Karpas-422 (cell line): Measurements from ENCODE around the gene GAS2L3. TPM values are rescaled to one million over a fixed set of nuclear protein-coding genes. Genes with fewer than 3 reads are reported as not detected.
"Not testable (repeated sequence)": the region's sequence is repeated elsewhere in the genome, so short reads cannot be mapped to it uniquely, and the experiment has no call there.

Experiments used
- DNase-seq: peaks from one replicate; pipeline ENCODE4 v3.0.0-alpha.2; 2015
- H2AFZ ChIP-seq: fragments of 200-600 bp; sonication (generic); 2 replicates; pipeline ENCODE4 v1.6.1; 2014; ENCODE audit warnings: antibody characterized with exemption, low read length, mixed read lengths
- H3K27ac ChIP-seq: fragments of 200-600 bp; sonication (generic); 2 replicates; pipeline ENCODE4 v1.5.1; 2014; ENCODE audit warnings: mild to moderate bottlenecking, low read length, moderate library complexity
- H3K27me3 ChIP-seq: fragments of 200-600 bp; sonication (generic); 2 replicates; pipeline ENCODE4 v1.6.1; 2014; ENCODE audit warnings: low read length, mixed read lengths
- H3K36me3 ChIP-seq: fragments of 200-600 bp; sonication (generic); 2 replicates; pipeline ENCODE4 v1.6.1; 2014; ENCODE audit warnings: low read length, mixed read lengths; ENCODE audit not compliant: insufficient read depth
- H3K4me1 ChIP-seq: fragments of 200-600 bp; sonication (generic); 2 replicates; pipeline ENCODE4 v1.6.1; 2014; ENCODE audit warnings: mild to moderate bottlenecking, low read length, mixed read lengths
- H3K4me2 ChIP-seq: fragments of 200-600 bp; sonication (generic); 2 replicates; pipeline ENCODE4 v1.6.1; 2014; ENCODE audit warnings: low read length, low read depth, mild to moderate bottlenecking; ENCODE audit not compliant: poor library complexity, severe bottlenecking
- H3K4me3 ChIP-seq: fragments of 200-600 bp; sonication (generic); 2 replicates; pipeline ENCODE4 v1.5.1; 2014; ENCODE audit warnings: mild to moderate bottlenecking, antibody characterized with exemption, low read length, mixed read lengths
- H3K79me2 ChIP-seq: fragments of 200-600 bp; sonication (generic); 2 replicates; pipeline ENCODE4 v1.6.1; 2014; ENCODE audit warnings: mild to moderate bottlenecking, low read length, mixed read lengths
- H3K9ac ChIP-seq: fragments of 200-600 bp; sonication (generic); 2 replicates; pipeline ENCODE4 v1.6.0; 2014; ENCODE audit warnings: low read length
- H3K9me2 ChIP-seq: fragments of 200-600 bp; sonication (generic), shearing (Covaris generic); replicated peaks from 2 replicates; pipeline ENCODE4 v1.6.0; 2014; ENCODE audit warnings: mild to moderate bottlenecking, low read length, moderate library complexity; ENCODE audit not compliant: insufficient read depth
- H3K9me3 ChIP-seq: fragments of 300-700, 200-600 bp; sonication (generic); 2 replicates; pipeline ENCODE4 v1.6.1; 2014; ENCODE audit warnings: low read length, mixed read lengths
- H4K20me1 ChIP-seq: fragments of 200-600 bp; sonication (generic); 2 replicates; pipeline ENCODE4 v1.6.1; 2014; ENCODE audit warnings: mild to moderate bottlenecking, antibody characterized with exemption, low read length, low read depth; ENCODE audit not compliant: insufficient read depth
- total RNA-seq: library from RNA; depleted of rRNA; stranded (reverse); fragments of >200 nt; shearing (Covaris generic); gene quantifications from 2 replicates; pipeline ENCODE4 v1.2.3, GENCODE V29; 2014; ENCODE audit warnings: low replicate concordance

GAS2L3 gene
- total RNA-seq, 1 experiment from 2014 or later, result 5.7 TPM

- no peaks in the 10 kb centered on the region for H3K79me2 ChIP-seq
- DNase-seq, result no peak
- no peaks in the 10 kb centered on the region for H4K20me1 ChIP-seq
- no peak overlapping the region for H3K9ac ChIP-seq
- no peak overlapping the region for H3K4me2 ChIP-seq
- H3K9me2 ChIP-seq, result no peaks in the 10 kb centered on the region
- no peak overlapping the region for H3K4me3 ChIP-seq
- H3K27ac ChIP-seq, result no peak overlapping the region
- H3K36me3 ChIP-seq, result no peaks in the 10 kb centered on the region
- no peaks in the 10 kb centered on the region for H3K9me3 ChIP-seq
- H3K27me3 ChIP-seq, result no peaks in the 10 kb centered on the region
- no peaks in the 10 kb centered on the region for H3K4me1 ChIP-seq
- no peak overlapping the region for H2AFZ ChIP-seq
Measured at GRCh38 chr12:100584256-100584655, 10.8 kb downstream of the GAS2L3 start.

GRCh38 chr12:100591979-100592378 is 18.5 kb downstream of the GAS2L3 start:
- Histone ChIP-seq H3K9me3 (no peaks in the 10 kb centered on the region), H3K4me3 (no peak overlapping the region), H3K27me3 (no peaks in the 10 kb centered on the region), H2AFZ (no peak overlapping the region), H3K9me2 (no peaks in the 10 kb centered on the region), H3K9ac (no peak overlapping the region), H3K79me2 (no peaks in the 10 kb centered on the region), H3K36me3 (no peaks in the 10 kb centered on the region), H3K4me1 (no peaks in the 10 kb centered on the region), H3K4me2 (no peak overlapping the region), H4K20me1 (no peaks in the 10 kb centered on the region), H3K27ac (no peak overlapping the region)
- no peak for DNase-seq

GRCh38 chr12:100593490-100593889 is 20.0 kb downstream of the GAS2L3 start:
- Histone ChIP-seq H4K20me1 (no peaks in the 10 kb centered on the region), H3K9ac (no peak overlapping the region), H3K36me3 (no peaks in the 10 kb centered on the region), H3K4me3 (no peak overlapping the region), H3K27ac (no peak overlapping the region), H3K4me2 (no peak overlapping the region), H2AFZ (no peak overlapping the region), H3K79me2 (no peaks in the 10 kb centered on the region), H3K27me3 (no peaks in the 10 kb centered on the region), H3K9me3 (no peaks in the 10 kb centered on the region), H3K9me2 (no peaks in the 10 kb centered on the region), H3K4me1 (no peaks in the 10 kb centered on the region)
- no peak for DNase-seq

- Histone ChIP-seq H3K4me3 (no peak overlapping the region), H3K27ac (no peak overlapping the region), H3K9me2 (no peaks in the 10 kb centered on the region), H3K36me3 (no peaks in the 10 kb centered on the region), H3K79me2 (no peaks in the 10 kb centered on the region), H4K20me1 (no peaks in the 10 kb centered on the region), H3K9ac (no peak overlapping the region), H3K9me3 (no peaks in the 10 kb centered on the region), H3K27me3 (no peaks in the 10 kb centered on the region), H3K4me1 (no peaks in the 10 kb centered on the region), H2AFZ (no peak overlapping the region), H3K4me2 (no peak overlapping the region)
- DNase-seq, result no peak
Measured at GRCh38 chr12:100601626-100602025, 28.1 kb downstream of the GAS2L3 start.

GRCh38 chr12:100602997-100603396 is 29.5 kb downstream of the GAS2L3 start:
- H2AFZ ChIP-seq, H3K9me2 ChIP-seq, H3K4me1 ChIP-seq, H3K36me3 ChIP-seq, H3K4me3 ChIP-seq, H3K27ac ChIP-seq, H3K9me3 ChIP-seq, H3K9ac ChIP-seq, H3K79me2 ChIP-seq, H3K4me2 ChIP-seq, H4K20me1 ChIP-seq, DNase-seq, H3K27me3 ChIP-seq: not testable (repeated sequence)

- DNase-seq, result no peak
- Histone ChIP-seq H4K20me1 (no peaks in the 10 kb centered on the region), H3K4me1 (no peaks in the 10 kb centered on the region), H3K9ac (no peak overlapping the region), H3K9me3 (no peaks in the 10 kb centered on the region), H3K27me3 (no peaks in the 10 kb centered on the region), H3K36me3 (no peaks in the 10 kb centered on the region), H3K4me3 (no peak overlapping the region), H3K9me2 (no peaks in the 10 kb centered on the region), H3K27ac (no peak overlapping the region), H3K79me2 (no peaks in the 10 kb centered on the region), H3K4me2 (no peak overlapping the region), H2AFZ (no peak overlapping the region)
Measured at GRCh38 chr12:100608776-100609175, 35.3 kb downstream of the GAS2L3 start.

- no peaks in the 10 kb centered on the region for H3K9me2 ChIP-seq
- H3K27me3 ChIP-seq, result no peaks in the 10 kb centered on the region
- DNase-seq, result no peak
- H2AFZ ChIP-seq, result no peak overlapping the region
- no peak overlapping the region for H3K4me2 ChIP-seq
- no peak overlapping the region for H3K27ac ChIP-seq
- no peaks in the 10 kb centered on the region for H3K79me2 ChIP-seq
- no peaks in the 10 kb centered on the region for H3K4me1 ChIP-seq
- no peaks in the 10 kb centered on the region for H3K9me3 ChIP-seq
- no peak overlapping the region for H3K4me3 ChIP-seq
- H3K9ac ChIP-seq, result no peak overlapping the region
- H4K20me1 ChIP-seq, result no peaks in the 10 kb centered on the region
- no peaks in the 10 kb centered on the region for H3K36me3 ChIP-seq
Measured at GRCh38 chr12:100610666-100611430, 37.4 kb downstream of the GAS2L3 start.

- Histone ChIP-seq H3K27ac (no peak overlapping the region), H3K79me2 (no peaks in the 10 kb centered on the region), H3K36me3 (no peaks in the 10 kb centered on the region), H3K9ac (no peak overlapping the region), H3K9me3 (no peaks in the 10 kb centered on the region), H3K9me2 (no peaks in the 10 kb centered on the region), H4K20me1 (no peaks in the 10 kb centered on the region), H3K4me2 (no peak overlapping the region), H3K4me3 (no peak overlapping the region), H3K4me1 (no peaks in the 10 kb centered on the region), H3K27me3 (no peaks in the 10 kb centered on the region), H2AFZ (no peak overlapping the region)
- no peak for DNase-seq
Measured at GRCh38 chr12:100612606-100613005, 39.1 kb downstream of the GAS2L3 start.
